Common myeloid progenitor, CD34-positive (primary cell): Measurements from ENCODE around the gene RPL26. TPM values are rescaled to one million over a fixed set of nuclear protein-coding genes. Genes with fewer than 3 reads are reported as not detected.

ENCODE experiments used
- CTCF ChIA-PET: fragments of 350-600 bp; sonication (Branson Sonifier 250); formaldehyde crosslinking; loops from one replicate; lab custom pipeline; 2021; ENCODE audit warnings: antibody characterized with exemption; lab: Charles Lee
- POLR2A ChIA-PET: fragments of 350-600 bp; sonication (Branson Sonifier 250); formaldehyde crosslinking; loops from one replicate; lab custom pipeline; 2021; ENCODE audit warnings: antibody characterized with exemption; lab: Charles Lee
- DNase-seq, 3 donors: peaks; one replicate each; pipeline versions ENCODE4 v3.0.0 to v3.0.0-alpha.2; 2013
- H3K27ac ChIP-seq, 2 experiments: 1 replicate in 1 of 2; 2 replicates in 1 of 2; pipeline ENCODE4 v1.7.0; 2013; ENCODE audit warnings: inconsistent platforms in 2 of 2, low read length in 2 of 2, mild to moderate bottlenecking in 2 of 2, low read depth in 1 of 2, moderate library complexity in 1 of 2; ENCODE audit not compliant: severe bottlenecking in 2 of 2, insufficient read depth in 1 of 2, poor library complexity in 1 of 2
- H3K27me3 ChIP-seq, 5 experiments: replicated peaks in 2 of 5; 1 replicate in 3 of 5; 2 replicates in 2 of 5; pipeline versions ENCODE4 v1.6.1 to v1.7.0; 2013; ENCODE audit warnings: low read length in 4 of 5, mild to moderate bottlenecking in 2 of 5, moderate library complexity in 2 of 5, inconsistent platforms in 1 of 5; ENCODE audit not compliant: insufficient read depth in 5 of 5, control insufficient read depth in 4 of 5
- H3K36me3 ChIP-seq, 4 experiments: 1 replicate in 2 of 4; 2 replicates in 2 of 4; pipeline versions ENCODE4 v1.6.1 to v1.7.0; 2013; ENCODE audit warnings: low read length in 3 of 4, control low read depth in 1 of 4, mild to moderate bottlenecking in 1 of 4; ENCODE audit not compliant: control insufficient read depth in 4 of 4, insufficient read depth in 4 of 4
- H3K4me1 ChIP-seq, 4 experiments: 1 replicate in 3 of 4; 2 replicates in 1 of 4; pipeline versions ENCODE4 v1.6.1 to v1.7.1; 2013; ENCODE audit warnings: low read length in 3 of 4, mild to moderate bottlenecking in 3 of 4, control low read depth in 1 of 4, inconsistent platforms in 1 of 4, moderate library complexity in 1 of 4; ENCODE audit not compliant: control insufficient read depth in 4 of 4, insufficient read depth in 4 of 4; ENCODE audit errors: control extremely low read depth in 1 of 4
- H3K4me3 ChIP-seq, 7 experiments: 1 replicate in 4 of 7; 2 replicates in 3 of 7; pipeline versions ENCODE4 v1.5.1 to v1.7.0; 2013; ENCODE audit warnings: mild to moderate bottlenecking in 7 of 7, low read length in 6 of 7, moderate library complexity in 6 of 7, inconsistent platforms in 2 of 7, low read depth in 2 of 7, control low read depth in 1 of 7; ENCODE audit not compliant: insufficient read depth in 4 of 7, control insufficient read depth in 1 of 7; ENCODE audit errors: extremely low read depth in 1 of 7
- H3K9me3 ChIP-seq, 5 experiments: 1 replicate in 4 of 5; 2 replicates in 1 of 5; pipeline versions ENCODE4 v1.6.1 to v1.7.1; 2013; ENCODE audit warnings: low read length in 4 of 5, mild to moderate bottlenecking in 2 of 5, inconsistent platforms in 1 of 5, low read depth in 1 of 5, moderate library complexity in 1 of 5; ENCODE audit not compliant: control insufficient read depth in 4 of 5, insufficient read depth in 2 of 5; ENCODE audit errors: control extremely low read depth in 1 of 5
- whole genome bisulfite sequencing: methylation state at CpG from one replicate; pipeline ENCODE4 v1.1.5; 2013; ENCODE audit not compliant: insufficient coverage; 5-methylcytosine and 5-hydroxymethylcytosine counted together
- polyA plus RNA-seq: library from polyadenylated mRNA; unstranded; fragments of 120-200 nt; gene quantifications from one replicate; pipeline ENCODE4 v1.2.1, GENCODE V29; 2013

RPL26 gene
- 7,317 TPM for polyA plus RNA-seq

GRCh38 chr17:8383143-8383822 lies at the start of gene RPL26:
Gene RPL26 (minus strand): TSS chr17:8383193. CDS start chr17:8382310, 883 bp downstream.
- WGBS: 0% methylated on average over 50 of the region's 55 CpGs
- POLR2A ChIA-PET: interaction anchor here (0.5 to 1.7 kb wide), 9 partner anchors 23 to 453 kb away, joined by 3 to 8 read pairs (median 4); partner anchors contain the start of gene NDEL1
- Histone ChIP-seq H3K4me3 (peak within 1 kb of the TSS; percentile 84 to 99 (median 94)), H3K9me3 (no peaks in the 10 kb centered on the region), H3K27ac (peak within 1 kb of the TSS; percentile 81 to 91), H3K4me1 (peaks cover 8 to 37% (median 30%) of the 10 kb centered on the region in 4 experiments), H3K27me3 (no peaks in the 10 kb centered on the region), H3K36me3 (peaks cover 7 to 37% (median 28%) of the 10 kb centered on the region in 4 experiments)
- CTCF ChIA-PET: interaction anchor here (0.5 to 2.6 kb wide), 17 partner anchors 9 to 363 kb away, joined by 3 to 10 read pairs (median 3); partner anchors contain the start of genes ODF4 and RNF222
- peak; percentile 98 to 99 (median 98) for DNase-seq

GRCh38 chr17:8430966-8431365 lies 48.0 kb upstream of the RPL26 start:
- H3K27ac ChIP-seq: no peak overlapping the region
- WGBS: 98% methylated on average over 6 of the region's 7 CpGs
- CTCF ChIA-PET: interaction anchor here (0.6 to 1.7 kb wide), 4 partner anchors 9 to 21 kb away, joined by 3 to 9 read pairs (median 4); no protein-coding TSS in a partner anchor

GRCh38 chr17:8426802-8427201 lies 43.8 kb upstream of the RPL26 start:
- Histone ChIP-seq H3K27me3 (no peaks in the 10 kb centered on the region), H3K36me3 (no peaks in the 10 kb centered on the region), H3K9me3 (no peaks in the 10 kb centered on the region), H3K4me3 (no peak overlapping the region), H3K4me1 (no peaks in the 10 kb centered on the region), H3K27ac (no peak overlapping the region)
- ChIA-PET POLR2A (no interaction called here), CTCF (interaction anchor here (1.2 to 1.5 kb wide), 2 partner anchors 10 kb away, joined by 3 to 4 read pairs; no protein-coding TSS in a partner anchor)
- DNase-seq: no peak
- 100% methylated on average over 1 of the region's 3 CpGs for whole genome bisulfite sequencing

More at GRCh38 chr17:8430966-8431365, 48.0 kb upstream of the RPL26 start:
- Histone ChIP-seq H3K4me1 (peaks cover 0 to 6% (median 2%) of the 10 kb centered on the region in 4 experiments), H3K9me3 (no peaks in the 10 kb centered on the region), H3K4me3 (no peak overlapping the region), H3K27me3 (no peaks in the 10 kb centered on the region), H3K36me3 (no peaks in the 10 kb centered on the region)
- DNase-seq: no peak
- POLR2A ChIA-PET: no interaction called here

- Histone ChIP-seq H3K36me3 (no peaks in the 10 kb centered on the region), H3K9me3 (no peaks in the 10 kb centered on the region), H3K27me3 (no peaks in the 10 kb centered on the region), H3K27ac (no peak overlapping the region), H3K4me1 (no peaks in the 10 kb centered on the region), H3K4me3 (no peak overlapping the region)
- DNase-seq: no peak
- POLR2A ChIA-PET: no interaction called here
- WGBS: 74% methylated on average over 4 of the region's 6 CpGs
- CTCF ChIA-PET: interaction anchor here (1.5 kb wide), 1 partner anchor 11 kb away, joined by 4 read pairs; no protein-coding TSS in a partner anchor
These were observed 43.2 kb upstream of the RPL26 start for GRCh38 chr17:8426094-8426720.

GRCh38 chr17:8421571-8421970 lies 38.6 kb upstream of the RPL26 start:
- Histone ChIP-seq H3K4me3 (no peak overlapping the region), H3K27ac (no peak overlapping the region), H3K4me1 (peaks cover 0 to 10% (median 2%) of the 10 kb centered on the region in 4 experiments), H3K27me3 (peaks cover 0 to 2% (median 0%) of the 10 kb centered on the region in 5 experiments), H3K9me3 (no peaks in the 10 kb centered on the region), H3K36me3 (no peaks in the 10 kb centered on the region)
- no peak for DNase-seq
- CTCF ChIA-PET: interaction anchor here (0.7 to 2.1 kb wide), 5 partner anchors 8 to 38 kb away, joined by 3 to 12 read pairs (median 6); no protein-coding TSS in a partner anchor
- 100% methylated on average over 2 of the region's 3 CpGs for WGBS
- POLR2A ChIA-PET: interaction anchor here (0.8 to 1.5 kb wide), 2 partner anchors 14 to 31 kb away, joined by 3 to 4 read pairs; partner anchors contain the start of gene NDEL1

GRCh38 chr17:8420041-8420934 lies 37.3 kb upstream of the RPL26 start:
- peaks cover 0 to 4% (median 0%) of the 10 kb centered on the region in 5 experiments for H3K27me3 ChIP-seq
- ChIA-PET POLR2A (interaction anchor here (0.6 to 1.2 kb wide), 3 partner anchors 15 to 172 kb away, joined by 4 to 5 read pairs (median 4); partner anchors contain the start of genes CTC1 and NDEL1), CTCF (interaction anchor here (1.0 to 2.1 kb wide), 5 partner anchors 9 to 37 kb away, joined by 3 to 12 read pairs (median 6); no protein-coding TSS in a partner anchor)
- peak overlapping the region in 1 of 2 experiments; percentile 9 for H3K27ac ChIP-seq
- DNase-seq: peak; percentile 27 to 62 (median 59)
- no peaks in the 10 kb centered on the region for H3K9me3 ChIP-seq
- no peaks in the 10 kb centered on the region for H3K36me3 ChIP-seq
- 71% methylated on average over 3 of the region's 5 CpGs for WGBS
- H3K4me3 ChIP-seq: no peak overlapping the region
- peaks cover 0 to 10% (median 2%) of the 10 kb centered on the region in 4 experiments for H3K4me1 ChIP-seq
